SU-DHL-6 (cell line): Measurements from ENCODE around the gene DSCAML1.

Experiments
- H2AFZ ChIP-seq: fragments of 200-600 bp; sonication (generic); 2 replicates; pipeline ENCODE4 v1.6.1; 2014; ENCODE audit warnings: low read depth, mild to moderate bottlenecking, moderate library complexity, mixed read lengths, antibody characterized with exemption, low read length; ENCODE audit not compliant: severe bottlenecking
- H3F3A ChIP-seq: fragments of 200-600 bp; shearing (Covaris generic); 2 replicates; pipeline ENCODE4 v1.6.0; 2016; ENCODE audit warnings: antibody characterized with exemption, mild to moderate bottlenecking; ENCODE audit not compliant: insufficient read depth
- H3K27ac ChIP-seq: fragments of 200-600 bp; sonication (generic); 2 replicates; pipeline ENCODE4 v1.5.1; 2016; ENCODE audit warnings: low read depth, mild to moderate bottlenecking, low read length, moderate library complexity, mixed read lengths
- H3K27me3 ChIP-seq: fragments of 200-600 bp; sonication (generic), shearing (Covaris generic); 2 replicates; pipeline ENCODE4 v1.6.0; 2014; ENCODE audit warnings: mild to moderate bottlenecking, low read length
- H3K36me3 ChIP-seq: fragments of 200-600 bp; sonication (generic); 2 replicates; pipeline ENCODE4 v1.6.1; 2014; ENCODE audit warnings: mild to moderate bottlenecking, low read length, mixed read lengths
- H3K4me2 ChIP-seq: fragments of 300-600, 200-600 bp; shearing (Covaris generic), sonication (generic); 2 replicates; pipeline ENCODE4 v1.6.0; 2014; ENCODE audit warnings: low read length, low read depth, mild to moderate bottlenecking; ENCODE audit not compliant: poor library complexity, severe bottlenecking
- H3K4me3 ChIP-seq: fragments of 200-600 bp; sonication (generic); 2 replicates; pipeline ENCODE4 v1.5.1; 2014; ENCODE audit warnings: antibody characterized with exemption, low read length, mild to moderate bottlenecking, mixed read lengths; ENCODE audit not compliant: insufficient read depth, poor library complexity, severe bottlenecking
- H3K79me2 ChIP-seq: fragments of 200-600 bp; sonication (generic); 2 replicates; pipeline ENCODE4 v1.6.1; 2014; ENCODE audit warnings: mild to moderate bottlenecking, low read length, moderate library complexity; ENCODE audit not compliant: insufficient read depth
- H3K9ac ChIP-seq: fragments of 200-600 bp; sonication (generic); 2 replicates; pipeline ENCODE4 v1.7.0; 2014; ENCODE audit warnings: mild to moderate bottlenecking, low read length
- H3K9me2 ChIP-seq: fragments of 200-600 bp; sonication (generic); replicated peaks from 2 replicates; pipeline ENCODE4 v1.6.1; 2014; ENCODE audit warnings: low read length; ENCODE audit not compliant: insufficient read depth
- H3K9me3 ChIP-seq: fragments of 200-600 bp; sonication (generic); 2 replicates; pipeline ENCODE4 v1.6.1; 2014; ENCODE audit warnings: low read length, mixed read lengths; ENCODE audit not compliant: insufficient read depth
- H4K20me1 ChIP-seq: fragments of 200-600 bp; sonication (generic); 2 replicates; pipeline ENCODE4 v1.6.1; 2014; ENCODE audit warnings: low read depth, mild to moderate bottlenecking, antibody characterized with exemption, low read length, moderate library complexity, mixed read lengths
- CTCF ChIP-seq: fragments of 200-600 bp; sonication (generic); IDR thresholded peaks from one replicate; pipeline ENCODE4 v1.5.1; 2017; ENCODE audit warnings: antibody characterized with exemption, mild to moderate bottlenecking, low read length, moderate library complexity; ENCODE audit not compliant: insufficient read depth, poor library complexity, severe bottlenecking
- EZH2phosphoT487 ChIP-seq: fragments of 200-600 bp; sonication (generic), shearing (Covaris generic); conservative IDR thresholded peaks from 2 replicates; pipeline ENCODE4 v1.6.1; 2018; ENCODE audit warnings: mild to moderate bottlenecking, antibody characterized with exemption, low read length, moderate library complexity, mixed read lengths

DSCAML1 gene

DNA sequence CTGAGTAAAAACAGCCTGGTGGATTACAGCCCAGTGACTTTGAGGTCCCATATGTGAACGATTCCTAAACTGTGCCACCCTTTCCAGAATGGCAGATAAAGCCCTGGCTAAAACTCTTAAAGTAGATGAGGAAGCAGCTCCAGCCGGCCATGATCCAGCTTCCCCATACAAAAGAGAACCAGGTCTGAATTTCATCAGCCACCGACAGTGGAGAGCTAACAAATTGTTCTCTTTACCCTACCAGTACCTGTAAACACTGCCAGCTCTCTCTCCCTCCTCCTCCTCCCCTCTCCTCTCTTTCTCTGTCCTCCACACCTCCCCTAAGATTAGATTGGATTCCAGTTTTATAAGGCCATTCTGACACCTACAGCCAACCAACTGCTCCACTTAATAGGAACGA, 176.9 kb downstream of the DSCAML1 start:
- Histone ChIP-seq H3K36me3 (no peaks in the 10 kb centered on the region), H2AFZ (no peak overlapping the region), H3K9me2 (no peaks in the 10 kb centered on the region), H3F3A (no peaks in the 10 kb centered on the region), H4K20me1 (no peaks in the 10 kb centered on the region), H3K27me3 (no peaks in the 10 kb centered on the region), H3K9ac (no peak overlapping the region), H3K79me2 (no peaks in the 10 kb centered on the region), H3K4me2 (no peak overlapping the region), H3K4me3 (no peak overlapping the region), H3K27ac (no peak overlapping the region), H3K9me3 (no peaks in the 10 kb centered on the region)
- TF ChIP-seq EZH2phosphoT487 (no peak), CTCF (no peak)

DNA sequence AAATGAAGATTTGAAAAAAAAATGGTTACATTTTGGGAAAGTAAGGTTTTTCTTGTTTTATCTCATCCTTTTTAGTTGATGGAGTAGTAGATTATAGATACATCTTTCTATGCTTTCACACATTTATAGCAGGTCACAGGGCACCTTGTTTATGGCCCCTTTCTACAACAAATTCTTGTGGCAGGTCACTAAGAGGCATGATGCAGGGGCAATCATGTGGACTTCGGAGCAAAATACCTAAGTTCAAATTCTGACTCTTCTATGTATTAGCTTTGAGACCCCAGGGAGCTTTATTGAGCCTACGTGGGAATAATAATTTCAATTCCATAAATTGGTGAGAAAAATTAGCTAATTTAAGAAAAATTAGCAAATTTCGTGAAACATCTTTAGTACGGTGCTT, 177.4 kb downstream of the DSCAML1 start:
- H3F3A ChIP-seq, result no peaks in the 10 kb centered on the region
- no peak for TF ChIP-seq CTCF
- no peak for TF ChIP-seq EZH2phosphoT487

DNA sequence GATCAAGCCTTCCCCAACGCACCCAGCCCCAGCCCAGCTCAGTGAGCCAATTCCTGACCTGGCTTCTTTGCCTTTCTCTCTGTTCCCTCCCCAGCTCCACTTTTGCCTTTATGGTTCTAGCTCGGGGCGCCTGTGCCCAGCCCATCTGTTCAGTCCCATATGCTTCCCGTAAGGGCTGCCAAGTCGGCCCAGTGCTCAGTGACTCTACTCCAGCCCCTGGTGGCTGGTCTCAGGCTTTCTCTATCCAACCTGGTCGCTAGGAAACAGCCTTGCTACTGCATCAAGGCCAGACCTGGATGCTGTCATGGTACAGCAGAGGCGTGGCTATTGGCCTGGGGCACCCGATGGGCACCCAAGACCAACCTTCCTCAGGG, 178.0 kb downstream of the DSCAML1 start:
- TF ChIP-seq EZH2phosphoT487 (no peak), CTCF (no peak)
- no peaks in the 10 kb centered on the region for H3K27me3 ChIP-seq
- no peak overlapping the region for H2AFZ ChIP-seq
- H3K36me3 ChIP-seq, result no peaks in the 10 kb centered on the region
- no peaks in the 10 kb centered on the region for H3K9me2 ChIP-seq
- H3K79me2 ChIP-seq, result no peaks in the 10 kb centered on the region
- H3F3A ChIP-seq, result no peaks in the 10 kb centered on the region
- no peak overlapping the region for H3K9ac ChIP-seq
- no peak overlapping the region for H3K4me3 ChIP-seq
- H3K27ac ChIP-seq, result no peak overlapping the region
- H4K20me1 ChIP-seq, result no peaks in the 10 kb centered on the region
- no peaks in the 10 kb centered on the region for H3K9me3 ChIP-seq
- H3K4me2 ChIP-seq, result no peak overlapping the region

More for the DNA sequence above, 177.4 kb downstream of the DSCAML1 start:
- Histone ChIP-seq H3K36me3 (no peaks in the 10 kb centered on the region), H3K9ac (no peak overlapping the region), H3K27ac (no peak overlapping the region), H3K27me3 (no peaks in the 10 kb centered on the region), H2AFZ (no peak overlapping the region), H3K9me2 (no peaks in the 10 kb centered on the region), H4K20me1 (no peaks in the 10 kb centered on the region), H3K9me3 (no peaks in the 10 kb centered on the region), H3K4me2 (no peak overlapping the region), H3K4me3 (no peak overlapping the region), H3K79me2 (no peaks in the 10 kb centered on the region)
